GM18909 (cell line): ENCODE measurements around the gene CNTN2.
A peak's percentile ranks its signal among the peaks of the same experiment; 100 is the strongest.

Experiments
- ATAC-seq: cut with Tn5 transposase; IDR thresholded peaks from one replicate; pipeline ENCODE4 v1.9.1; 2021; ENCODE audit warnings: mild to moderate bottlenecking; ENCODE audit not compliant: unreplicated experiment, poor library complexity

The CNTN2 gene

GRCh38 chr1:205109269-205109668 lies 66.3 kb downstream of the CNTN2 start:
- ATAC-seq = no peak

- ATAC-seq = no peak
These were observed 66.7 kb downstream of the CNTN2 start for GRCh38 chr1:205109711-205110110.

- no peak for ATAC-seq
These were observed 68.3 kb downstream of the CNTN2 start for GRCh38 chr1:205111354-205111753.

- no peak for ATAC-seq
These were observed 75.7 kb downstream of the CNTN2 start for GRCh38 chr1:205118752-205119151.

GRCh38 chr1:205121660-205122488 lies 78.9 kb downstream of the CNTN2 start, which contains the start of gene RBBP5:
RBBP5 (minus strand) TSS chr1:205121978; CDS start chr1:205121873, 105 bp downstream.
- peak; percentile 96 for ATAC-seq

- ATAC-seq = no peak
These were observed 79.5 kb downstream of the CNTN2 start for GRCh38 chr1:205122489-205122882.

GRCh38 chr1:205124726-205125125 lies 81.7 kb downstream of the CNTN2 start:
- ATAC-seq = no peak

- no peak for ATAC-seq
These were observed 84.6 kb downstream of the CNTN2 start for GRCh38 chr1:205127646-205128045.
